22Rv1 (cell line): ENCODE results near the gene ADAP1.
"Not testable (repeated sequence)": the region's sequence is repeated elsewhere in the genome, so short reads cannot be mapped to it uniquely, and the experiment has no call there.

ENCODE experiments used
- H3K27ac ChIP-seq: fragments of 450-650 bp; 2 replicates; pipeline ENCODE4 v1.5.1; 2017
- CTCF ChIP-seq: fragments of 450-650 bp; IDR thresholded peaks from 2 replicates; pipeline ENCODE4 v1.5.1; 2017; ENCODE audit warnings: mild to moderate bottlenecking
- ZFX ChIP-seq: fragments of 450-650 bp; IDR thresholded peaks from 2 replicates; pipeline ENCODE4 v1.6.1; 2017; ENCODE audit warnings: antibody characterized with exemption, borderline replicate concordance

Gene ADAP1

DNA sequence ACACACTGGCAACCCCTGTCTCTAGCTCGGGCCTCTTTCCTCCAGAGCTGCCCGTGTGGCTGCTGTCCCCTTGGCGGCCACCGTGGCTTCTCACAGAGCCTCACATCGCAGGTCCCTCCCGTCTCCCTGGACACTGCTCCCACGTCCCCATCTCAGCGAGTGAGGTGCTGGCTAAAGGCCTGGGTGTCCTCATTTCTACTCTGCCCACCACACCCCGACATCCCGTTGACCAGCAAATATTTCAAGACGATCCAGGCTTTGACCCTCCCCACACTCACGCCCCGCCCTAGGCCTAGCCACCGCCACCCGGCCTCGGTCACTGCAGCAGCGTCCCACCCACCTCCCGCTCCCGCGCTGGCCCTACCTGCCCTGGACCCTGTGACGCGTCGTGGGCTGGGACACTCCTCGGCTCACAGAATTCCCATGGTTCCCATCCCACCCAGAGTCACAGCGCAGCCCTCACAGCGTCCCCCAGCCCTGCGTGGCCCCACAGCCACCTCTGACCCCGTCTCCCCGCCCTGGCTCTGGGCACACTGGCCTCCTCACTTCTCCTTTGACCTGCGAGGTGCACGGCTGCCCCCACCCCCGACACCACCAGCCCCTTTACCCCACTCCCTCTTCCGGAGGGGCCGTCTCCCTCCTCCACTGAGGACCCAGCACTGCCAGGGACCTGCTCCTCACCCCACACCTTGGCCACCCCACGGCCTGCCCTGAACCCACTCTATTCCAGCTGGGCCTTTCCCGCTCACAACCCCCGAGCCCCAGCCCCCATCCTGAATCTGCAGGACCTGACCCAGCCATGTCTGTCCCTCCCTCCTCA, 6.9 kb downstream of the ADAP1 start:
- TF ChIP-seq CTCF (no peak), ZFX (no peak)
- H3K27ac ChIP-seq = no peak overlapping the region

DNA sequence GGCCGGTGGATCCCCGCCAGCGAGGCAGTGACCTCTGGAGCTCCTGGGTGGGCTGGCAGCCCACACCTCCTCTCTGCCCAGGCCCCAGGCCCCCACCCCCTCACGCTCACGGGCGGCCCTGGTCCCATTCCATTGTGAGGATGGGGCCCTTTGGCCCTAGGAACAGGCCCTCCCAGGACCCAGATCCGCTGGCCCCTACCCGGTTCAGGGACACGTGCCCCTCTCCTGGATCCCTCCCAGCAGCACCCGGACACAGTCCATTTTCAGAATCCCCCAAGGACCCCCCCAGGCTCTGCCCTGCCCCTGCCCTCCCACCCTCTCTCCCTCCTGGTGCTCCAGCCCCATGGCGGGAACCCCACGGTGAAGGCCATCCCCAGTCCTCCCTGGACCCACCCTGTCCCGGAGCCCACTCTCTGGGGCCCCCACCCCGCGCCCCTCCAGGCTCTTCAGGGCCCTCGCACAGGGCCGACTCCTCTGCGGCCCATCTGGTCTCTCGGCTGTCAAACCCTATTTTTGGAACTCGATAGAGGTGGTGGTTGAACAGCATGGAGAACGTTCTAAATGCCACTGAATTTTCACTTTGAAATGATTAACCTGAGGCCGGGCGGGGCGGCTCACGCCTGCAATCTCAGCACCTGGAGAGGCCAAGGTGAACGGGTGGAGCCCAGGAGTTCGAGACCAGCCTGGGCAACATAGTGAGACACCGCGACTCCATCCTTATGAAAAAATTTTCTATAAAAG, 8.1 kb downstream of the ADAP1 start:
- H3K27ac ChIP-seq = no peak overlapping the region
- TF ChIP-seq CTCF (no peak), ZFX (no peak)

DNA sequence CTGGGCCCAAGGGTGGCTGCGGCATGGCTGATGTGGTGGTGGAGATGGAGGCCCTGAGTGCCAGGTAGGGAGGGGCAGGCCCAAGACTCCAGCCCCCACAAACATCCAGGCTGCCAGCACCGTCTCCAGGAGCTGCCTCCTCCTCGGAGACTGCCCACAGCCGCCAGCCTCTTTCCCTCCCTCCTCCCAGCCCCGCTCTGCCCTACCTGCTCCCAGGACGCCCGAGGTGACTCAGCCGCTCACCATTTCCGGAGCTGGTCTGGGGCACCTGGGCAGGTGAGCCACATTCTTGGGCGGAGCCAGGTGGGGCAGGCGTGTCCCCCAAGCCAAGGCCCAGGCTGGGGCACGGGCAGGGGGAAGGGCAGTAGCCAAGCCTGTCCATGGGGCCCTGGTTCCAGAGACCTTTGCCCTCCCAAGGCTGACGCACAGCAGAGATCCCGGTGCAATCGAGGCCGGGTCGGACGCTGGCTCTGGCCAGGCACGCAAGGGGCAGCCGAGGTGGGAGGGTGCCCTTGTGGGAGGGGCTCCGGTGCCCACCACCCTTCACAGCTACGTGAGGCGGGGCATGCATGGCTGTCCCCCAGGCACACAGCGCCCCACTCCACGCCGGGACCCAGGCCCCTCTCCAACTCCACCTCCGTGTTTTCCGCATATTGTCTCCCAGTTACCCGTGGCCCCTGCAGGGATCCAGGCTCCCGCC, 8.8 kb downstream of the ADAP1 start:
- no peak overlapping the region for H3K27ac ChIP-seq
- TF ChIP-seq ZFX (no peak), CTCF (no peak)

- no peak overlapping the region for H3K27ac ChIP-seq
- TF ChIP-seq CTCF (no peak), ZFX (no peak)
These were observed 9.3 kb downstream of the ADAP1 start for GRCh38 chr7:945147-945555.

- H3K27ac ChIP-seq = no peak overlapping the region
- TF ChIP-seq ZFX (no peak), CTCF (no peak)
These were observed 9.7 kb downstream of the ADAP1 start for GRCh38 chr7:944744-945143.

- not testable (repeated sequence) for H3K27ac ChIP-seq
These were observed 10.7 kb downstream of the ADAP1 start for GRCh38 chr7:943793-944192.

DNA sequence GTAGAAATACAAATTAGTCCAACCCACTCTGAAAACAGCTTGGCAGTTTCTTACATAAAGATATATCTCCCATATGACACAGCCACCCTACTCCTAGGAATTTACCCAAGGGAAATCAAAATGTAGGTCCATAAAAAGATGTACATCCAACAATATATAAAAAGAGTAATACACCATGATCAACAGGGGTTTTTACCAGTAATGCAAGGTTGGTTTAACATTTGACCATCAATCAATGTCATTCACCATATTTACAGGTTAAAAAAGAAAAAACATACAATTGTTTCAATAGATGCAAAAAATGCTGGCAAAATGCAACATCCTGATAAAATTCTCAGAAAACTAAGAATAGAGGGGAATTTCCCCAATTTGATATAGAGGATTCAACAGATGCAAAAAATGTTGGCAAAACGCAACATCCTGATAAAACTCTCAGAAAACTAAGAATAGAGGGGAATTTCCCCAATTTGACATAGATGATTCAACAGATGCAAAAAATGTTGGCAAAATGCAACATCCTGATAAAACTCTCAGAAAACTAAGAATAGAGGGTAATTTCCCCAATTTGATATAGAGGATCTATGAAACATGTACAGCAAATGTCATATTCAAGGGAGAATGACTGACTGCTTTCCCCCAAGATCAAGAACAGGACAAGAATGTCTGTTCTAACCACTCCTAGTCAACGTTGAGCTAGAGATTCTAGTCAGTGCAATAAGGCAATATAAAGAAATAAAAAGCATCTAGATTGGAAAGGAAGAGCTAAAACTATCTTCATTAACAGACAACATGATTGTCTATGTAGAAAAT, 13.7 kb downstream of the ADAP1 start:
- no peak overlapping the region for H3K27ac ChIP-seq
- TF ChIP-seq CTCF = no peak
- TF ChIP-seq ZFX = no peak
